Osteoblast (primary cell): ENCODE results near the gene TRPV6. TPM values are rescaled to one million over a fixed set of nuclear protein-coding genes. Genes with fewer than 3 reads are reported as not detected.

ENCODE experiments used
- DNase-seq: peaks from one replicate; pipeline ENCODE4 v3.0.0; 2011; ENCODE audit warnings: low spot score, mixed read lengths; ENCODE audit not compliant: insufficient read length; ENCODE audit errors: missing footprints
- H2AFZ ChIP-seq: 2 replicates; pipeline ENCODE4 v1.6.0; 2011; ENCODE audit warnings: mild to moderate bottlenecking, low read length
- H3K27ac ChIP-seq: 2 replicates; pipeline ENCODE4 v1.5.1; 2011; ENCODE audit warnings: mild to moderate bottlenecking, low read depth, low read length, moderate library complexity
- H3K27me3 ChIP-seq: 2 replicates; pipeline ENCODE4 v1.6.0; 2012; ENCODE audit warnings: mild to moderate bottlenecking, control low read depth, inconsistent platforms, low read length, moderate library complexity; ENCODE audit not compliant: insufficient read depth
- H3K36me3 ChIP-seq: 2 replicates; pipeline ENCODE4 v1.5.1; 2011; ENCODE audit warnings: mild to moderate bottlenecking, low read length, control low read depth, moderate library complexity; ENCODE audit not compliant: insufficient read depth
- H3K4me1 ChIP-seq: 2 replicates; pipeline ENCODE4 v1.5.1; 2011; ENCODE audit warnings: mild to moderate bottlenecking, low read length, control low read depth, moderate library complexity; ENCODE audit not compliant: insufficient read depth
- H3K4me2 ChIP-seq: 2 replicates; pipeline ENCODE4 v1.6.0; 2011; ENCODE audit warnings: mild to moderate bottlenecking, low read length; ENCODE audit not compliant: insufficient read depth
- H3K4me3 ChIP-seq: fragments of 200-600 bp; sonication (generic); 3 replicates; pipeline ENCODE4 v1.5.1; 2012; ENCODE audit warnings: mild to moderate bottlenecking, low read length, inconsistent platforms; ENCODE audit not compliant: insufficient read depth
- H3K79me2 ChIP-seq: 2 replicates; pipeline ENCODE4 v1.6.0; 2012; ENCODE audit warnings: mild to moderate bottlenecking, low read length, control low read depth, inconsistent platforms; ENCODE audit not compliant: insufficient read depth
- H3K9me3 ChIP-seq: 2 replicates; pipeline ENCODE4 v1.5.1; 2011; ENCODE audit warnings: low read depth, low read length, control low read depth
- H4K20me1 ChIP-seq: 2 replicates; pipeline ENCODE4 v1.6.0; 2012; ENCODE audit warnings: mild to moderate bottlenecking, low read length, control low read depth; ENCODE audit not compliant: insufficient read depth
- CTCF ChIP-seq: IDR thresholded peaks from 2 replicates; pipeline ENCODE4 v1.5.1; 2011; ENCODE audit warnings: mild to moderate bottlenecking, low read depth, low read length, moderate library complexity; ENCODE audit errors: extremely low read depth
- total RNA-seq: library from RNA; depleted of rRNA; stranded (reverse); fragments of >200 nt; gene quantifications from 2 replicates; pipeline ENCODE4 v1.2.3, GENCODE V29; 2012

TRPV6 gene
- total RNA-seq, 1 donor = not detected

DNA sequence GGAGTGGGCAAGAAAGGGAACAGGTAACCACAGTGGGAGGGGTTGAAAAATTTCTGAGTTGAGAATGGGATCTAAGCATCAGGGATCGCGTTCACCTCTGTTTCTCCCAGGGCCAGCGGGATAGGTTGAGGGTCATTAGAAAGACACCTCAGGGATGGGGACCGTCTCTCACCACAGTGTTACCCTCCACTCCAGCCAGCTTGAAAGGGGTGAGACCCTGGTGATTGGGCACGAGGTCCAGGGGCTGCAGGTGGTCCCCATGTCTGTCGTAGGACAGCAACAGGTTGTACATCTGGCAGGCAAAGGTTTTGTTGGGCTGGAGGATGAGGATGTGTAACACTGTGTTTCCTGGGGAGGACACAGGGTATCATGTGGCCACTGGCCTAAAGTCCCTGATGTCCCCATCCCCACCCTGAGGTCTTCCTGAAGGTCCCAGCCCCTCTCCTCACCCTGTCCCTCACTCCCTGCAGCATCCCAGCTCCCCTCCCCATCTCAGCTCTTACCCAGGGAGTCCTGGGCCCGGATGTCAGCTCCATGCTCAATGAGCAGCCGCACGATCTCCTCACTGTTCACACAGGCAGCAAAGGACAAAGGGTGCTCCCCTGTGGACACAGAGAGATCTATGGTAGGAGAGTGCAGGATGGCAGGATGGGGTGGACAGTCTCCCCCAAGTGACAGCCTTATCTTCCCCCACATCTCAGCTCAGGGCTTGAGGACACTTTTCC, 9.1 kb downstream of the TRPV6 start:
- peaks cover 5% of the 10 kb centered on the region for H3K27me3 ChIP-seq
- H3K79me2 ChIP-seq = no peaks in the 10 kb centered on the region
- H3K36me3 ChIP-seq = no peaks in the 10 kb centered on the region
- H4K20me1 ChIP-seq = no peaks in the 10 kb centered on the region
- TF ChIP-seq CTCF = no peak
- no peak overlapping the region for H3K4me3 ChIP-seq
- DNase-seq = no peak
- no peaks in the 10 kb centered on the region for H3K4me1 ChIP-seq
- H3K4me2 ChIP-seq = no peak overlapping the region
- H3K27ac ChIP-seq = no peak overlapping the region
- no peaks in the 10 kb centered on the region for H3K9me3 ChIP-seq
- no peak overlapping the region for H2AFZ ChIP-seq

DNA sequence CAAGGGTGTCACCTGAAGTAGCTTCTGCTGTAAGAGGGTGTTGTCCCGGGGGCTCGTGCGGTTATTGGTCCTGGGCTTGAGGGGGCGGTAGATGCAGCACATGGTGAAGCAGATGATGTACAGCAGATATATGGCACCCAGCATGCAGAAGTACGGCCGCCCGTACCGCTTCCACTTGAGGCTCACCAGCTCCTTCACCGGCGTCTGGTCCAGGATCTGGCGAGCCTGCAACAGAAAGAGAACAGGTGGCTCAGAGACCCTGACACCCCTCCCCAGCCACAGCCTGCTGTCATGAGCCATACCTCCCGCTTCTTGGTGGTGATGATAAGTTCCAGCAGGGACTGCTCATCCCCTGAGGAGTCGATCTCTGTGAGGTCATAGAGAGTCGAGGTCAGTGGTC, 10.1 kb downstream of the TRPV6 start:
- Histone ChIP-seq H3K36me3 (no peaks in the 10 kb centered on the region), H3K79me2 (no peaks in the 10 kb centered on the region), H4K20me1 (no peaks in the 10 kb centered on the region), H2AFZ (no peak overlapping the region), H3K4me2 (no peak overlapping the region), H3K4me1 (no peaks in the 10 kb centered on the region), H3K27me3 (peaks cover 5% of the 10 kb centered on the region), H3K4me3 (no peak overlapping the region), H3K27ac (no peak overlapping the region), H3K9me3 (no peaks in the 10 kb centered on the region)
- no peak for TF ChIP-seq CTCF
- DNase-seq = no peak

DNA sequence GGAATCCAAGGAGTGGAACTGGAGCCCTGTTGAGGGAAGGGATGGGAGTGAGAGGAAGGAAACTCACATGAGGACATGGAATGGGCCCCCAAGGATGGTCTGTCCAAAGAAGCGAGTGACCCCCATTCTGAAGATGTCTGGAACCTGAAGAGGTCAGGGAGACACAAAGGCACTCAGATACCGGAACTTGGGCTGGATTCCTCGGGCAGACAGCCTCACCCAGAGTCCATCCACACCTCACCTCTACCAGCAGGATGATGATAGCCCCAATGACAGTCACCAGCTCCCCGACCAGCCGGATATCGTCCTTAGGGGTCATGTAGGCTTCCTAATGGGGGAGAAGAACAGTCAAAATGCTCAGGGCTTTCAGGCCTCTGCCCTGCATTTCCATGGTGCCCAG, 10.7 kb downstream of the TRPV6 start:
- H3K4me2 ChIP-seq = no peak overlapping the region

DNA sequence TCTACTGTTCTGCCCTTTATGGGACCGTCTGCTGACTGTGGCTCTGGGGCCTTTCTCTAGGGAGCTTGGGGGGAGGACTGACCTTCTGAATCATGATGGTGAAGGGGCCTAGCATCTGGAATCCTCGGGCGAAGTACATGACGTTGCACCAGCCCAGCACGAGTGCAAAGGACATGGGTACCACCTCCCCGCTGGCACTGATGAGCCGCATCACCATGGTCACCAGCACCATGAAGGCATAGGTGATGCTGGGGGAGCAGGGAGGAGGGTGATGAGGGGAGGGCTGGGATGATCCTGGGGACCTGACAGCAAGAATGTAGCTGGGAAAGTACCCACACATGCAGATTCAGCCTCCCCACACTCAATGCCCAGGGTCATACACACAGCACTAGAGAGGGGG, 11.1 kb downstream of the TRPV6 start:
- Histone ChIP-seq H3K4me2 (no peak overlapping the region), H3K27ac (no peak overlapping the region), H3K4me1 (no peaks in the 10 kb centered on the region), H3K4me3 (no peak overlapping the region), H3K9me3 (no peaks in the 10 kb centered on the region), H3K36me3 (no peaks in the 10 kb centered on the region), H4K20me1 (no peaks in the 10 kb centered on the region), H3K27me3 (peaks cover 1% of the 10 kb centered on the region), H2AFZ (no peak overlapping the region), H3K79me2 (no peaks in the 10 kb centered on the region)
- no peak for DNase-seq
- TF ChIP-seq CTCF = no peak

More for the DNA sequence above, 10.7 kb downstream of the TRPV6 start:
- H2AFZ ChIP-seq = no peak overlapping the region
- H4K20me1 ChIP-seq = no peaks in the 10 kb centered on the region
- H3K27me3 ChIP-seq = peaks cover 5% of the 10 kb centered on the region
- H3K4me1 ChIP-seq = no peaks in the 10 kb centered on the region
- TF ChIP-seq CTCF = no peak
- H3K79me2 ChIP-seq = no peaks in the 10 kb centered on the region
- H3K4me3 ChIP-seq = no peak overlapping the region
- H3K27ac ChIP-seq = no peak overlapping the region
- no peaks in the 10 kb centered on the region for H3K9me3 ChIP-seq
- no peak for DNase-seq
- H3K36me3 ChIP-seq = no peaks in the 10 kb centered on the region
